IMR-90 (cell line): Measurements from ENCODE around the gene SPARC. TPM values are rescaled to one million over a fixed set of nuclear protein-coding genes. Genes with fewer than 3 reads are reported as not detected.
A peak's percentile ranks its signal among the peaks of the same experiment; 100 is the strongest.

Source experiments
- ATAC-seq: fragments of 200-7000 bp; cut with Tn5 transposase; 2 replicates; pipeline ENCODE4 v1.9.1; 2020; ENCODE audit warnings: low read depth, mild to moderate bottlenecking, moderate library complexity
- BruUV-seq: library from RNA; stranded (reverse); fragments of 400-500 nt; replicated peaks from 2 replicates; lab custom pipeline; 2021; lab: Mats Ljungman, UMichigan
- CTCF ChIA-PET: fragments of 300-600 bp; formaldehyde crosslinking; extraction: SDS; loops from one replicate; lab custom pipeline; 2021; ENCODE audit warnings: antibody characterized with exemption; lab: Yijun Ruan, JAX
- POLR2A ChIA-PET: fragments of 300-600 bp; sonication (Branson Sonifier 250); formaldehyde crosslinking; loops from one replicate; lab custom pipeline; 2022; ENCODE audit warnings: antibody characterized with exemption; ENCODE audit not compliant: unreplicated experiment; lab: Charles Lee
- DNase-seq: peaks from one replicate; pipeline ENCODE4 v3.0.0; 2013
- H2AFZ ChIP-seq: replicated peaks from 2 replicates; pipeline ENCODE3; 2013; ENCODE audit warnings: low read length, mild to moderate bottlenecking; ENCODE audit not compliant: poor library complexity
- H2AK5ac ChIP-seq: 2 replicates; pipeline ENCODE4 v1.6.1; 2013; ENCODE audit warnings: low read depth, low read length, inconsistent platforms
- H2AK9ac ChIP-seq: replicated peaks from 2 replicates; pipeline ENCODE3; 2013; ENCODE audit warnings: mild to moderate bottlenecking, low read depth, low read length, moderate library complexity; ENCODE audit not compliant: poor library complexity
- H2BK120ac ChIP-seq: 2 replicates; pipeline ENCODE4 v1.6.1; 2013; ENCODE audit warnings: low read depth, low read length, inconsistent platforms
- H2BK15ac ChIP-seq: 3 replicates; pipeline ENCODE4 v1.6.1; 2013; ENCODE audit warnings: low read depth, low read length, inconsistent platforms
- H2BK20ac ChIP-seq: 2 replicates; pipeline ENCODE4 v1.6.1; 2013; ENCODE audit warnings: low read depth, mild to moderate bottlenecking, inconsistent platforms, low read length, moderate library complexity
- H2BK5ac ChIP-seq: 2 replicates; pipeline ENCODE4 v1.6.1; 2013; ENCODE audit warnings: mild to moderate bottlenecking, low read depth, low read length, inconsistent platforms; ENCODE audit not compliant: poor library complexity, severe bottlenecking
- H3K14ac ChIP-seq: replicated peaks from 2 replicates; pipeline ENCODE4 v1.6.1; 2013; ENCODE audit warnings: low read depth, low read length, inconsistent platforms
- H3K18ac ChIP-seq: 2 replicates; pipeline ENCODE4 v1.6.1; 2013; ENCODE audit warnings: low read depth, low read length, control low read depth
- H3K23ac ChIP-seq: 2 replicates; pipeline ENCODE4 v1.6.1; 2013; ENCODE audit warnings: low read depth, low read length, inconsistent platforms
- H3K27ac ChIP-seq: 2 replicates; pipeline ENCODE4 v1.5.1; 2013; ENCODE audit warnings: mild to moderate bottlenecking, control low read depth, low read length; ENCODE audit not compliant: insufficient read depth
- H3K27me3 ChIP-seq: 2 replicates; pipeline ENCODE4 v1.6.1; 2013; ENCODE audit warnings: low read length; ENCODE audit not compliant: control insufficient read depth, insufficient read depth
- H3K36me3 ChIP-seq: 2 replicates; pipeline ENCODE4 v1.6.1; 2013; ENCODE audit warnings: low read length, mixed read lengths; ENCODE audit not compliant: control insufficient read depth, insufficient read depth
- H3K4ac ChIP-seq: 2 replicates; pipeline ENCODE4 v1.6.1; 2013; ENCODE audit warnings: low read depth, low read length, inconsistent platforms
- H3K4me1 ChIP-seq: 2 replicates; pipeline ENCODE4 v1.6.1; 2013; ENCODE audit warnings: low read length, mixed read lengths; ENCODE audit not compliant: control insufficient read depth, insufficient read depth
- H3K4me2 ChIP-seq: 2 replicates; pipeline ENCODE4 v1.6.1; 2013; ENCODE audit warnings: low read depth, mild to moderate bottlenecking, control low read depth, low read length, moderate library complexity
- H3K4me3 ChIP-seq: 2 replicates; pipeline ENCODE4 v1.5.1; 2013; ENCODE audit warnings: low read depth, mild to moderate bottlenecking, control low read depth, low read length, moderate library complexity; ENCODE audit not compliant: insufficient read depth
- H3K56ac ChIP-seq: 2 replicates; pipeline ENCODE4 v1.6.1; 2013; ENCODE audit warnings: low read length, inconsistent platforms; ENCODE audit not compliant: insufficient read depth; ENCODE audit errors: extremely low read depth
- H3K79me1 ChIP-seq, 2 experiments: 2 replicates each; pipeline ENCODE4 v1.6.1; 2013; ENCODE audit warnings: low read length in 2 of 2, inconsistent platforms in 1 of 2, low read depth in 1 of 2
- H3K9ac ChIP-seq: 2 replicates; pipeline ENCODE4 v1.6.1; 2013; ENCODE audit warnings: low read depth, low read length, control low read depth
- H3K9me1 ChIP-seq: 2 replicates; pipeline ENCODE4 v1.6.1; 2013; ENCODE audit warnings: low read length, inconsistent platforms; ENCODE audit not compliant: insufficient read depth
- H3K9me3 ChIP-seq: 2 replicates; pipeline ENCODE4 v1.6.1; 2013; ENCODE audit warnings: low read length; ENCODE audit not compliant: control insufficient read depth, insufficient read depth
- H4K20me1 ChIP-seq: 2 replicates; pipeline ENCODE4 v1.6.1; 2013; ENCODE audit warnings: low read length, inconsistent platforms; ENCODE audit not compliant: insufficient read depth
- H4K5ac ChIP-seq: 2 replicates; pipeline ENCODE4 v1.6.1; 2013; ENCODE audit warnings: mild to moderate bottlenecking, low read depth, low read length, control low read depth
- H4K8ac ChIP-seq, 2 experiments: 2 replicates each; pipeline ENCODE4 v1.6.1; 2013; ENCODE audit warnings: low read depth in 2 of 2, low read length in 2 of 2, control low read depth in 1 of 2, inconsistent platforms in 1 of 2
- H4K91ac ChIP-seq: 2 replicates; pipeline ENCODE4 v1.6.1; 2013; ENCODE audit warnings: low read depth, low read length, inconsistent platforms; ENCODE audit not compliant: insufficient read depth
- BHLHE40 ChIP-seq: fragments of 150-350 bp; IDR thresholded peaks from 2 replicates; pipeline ENCODE4 v1.6.1; 2016; ENCODE audit warnings: mild to moderate bottlenecking, low read depth, low read length
- CEBPB ChIP-seq: IDR thresholded peaks from 2 replicates; pipeline ENCODE4 v1.6.1; 2012; ENCODE audit warnings: low read depth, low read length, improper control_type of control experiment
- CHD1 ChIP-seq: IDR thresholded peaks from 2 replicates; pipeline ENCODE4 v1.6.1; 2012; ENCODE audit warnings: low read depth, low read length, improper control_type of control experiment
- CTCF ChIP-seq: conservative IDR thresholded peaks from 2 replicates; pipeline ENCODE4 v1.5.1; 2012; ENCODE audit warnings: mild to moderate bottlenecking, low read depth, low read length, improper control_type of control experiment
- ELK1 ChIP-seq: fragments of 150-350 bp; IDR thresholded peaks from 2 replicates; pipeline ENCODE4 v1.6.1; 2016; ENCODE audit warnings: low read depth, mild to moderate bottlenecking, low read length, moderate library complexity, borderline replicate concordance
- FOS ChIP-seq: fragments of 150-350 bp; IDR thresholded peaks from 2 replicates; pipeline ENCODE4 v1.6.1; 2016; ENCODE audit warnings: low read depth, low read length
- MAFK ChIP-seq: IDR thresholded peaks from 2 replicates; pipeline ENCODE4 v1.6.1; 2012; ENCODE audit warnings: low read depth, low read length, improper control_type of control experiment
- MAZ ChIP-seq: IDR thresholded peaks from 2 replicates; pipeline ENCODE4 v1.6.1; 2012; ENCODE audit warnings: low read depth, mild to moderate bottlenecking, low read length, improper control_type of control experiment, moderate library complexity, borderline replicate concordance
- MXI1 ChIP-seq: IDR thresholded peaks from 2 replicates; pipeline ENCODE4 v1.6.1; 2012; ENCODE audit warnings: low read depth, mild to moderate bottlenecking, low read length, moderate library complexity, borderline replicate concordance
- NFE2L2 ChIP-seq: fragments of 150-350 bp; IDR thresholded peaks from 2 replicates; pipeline ENCODE4 v1.6.1; 2016; ENCODE audit warnings: low read depth, mild to moderate bottlenecking, low read length
- POLR2A ChIP-seq: IDR thresholded peaks from 2 replicates; pipeline ENCODE4 v1.6.1; 2012; ENCODE audit warnings: mild to moderate bottlenecking, low read depth, low read length
- RAD21 ChIP-seq: IDR thresholded peaks from 2 replicates; pipeline ENCODE4 v1.6.1; 2012; ENCODE audit warnings: low read length, improper control_type of control experiment
- RCOR1 ChIP-seq: IDR thresholded peaks from 2 replicates; pipeline ENCODE4 v1.6.1; 2012; ENCODE audit warnings: mild to moderate bottlenecking, low read length, improper control_type of control experiment; ENCODE audit not compliant: insufficient replicate concordance
- RFX5 ChIP-seq: IDR thresholded peaks from 2 replicates; pipeline ENCODE4 v1.8.0; 2012; ENCODE audit warnings: low read depth, mild to moderate bottlenecking, low read length, moderate library complexity
- SMC3 ChIP-seq: fragments of 150-350 bp; IDR thresholded peaks from 2 replicates; pipeline ENCODE4 v1.6.1; 2016; ENCODE audit warnings: low read depth, mild to moderate bottlenecking, antibody characterized with exemption, low read length, moderate library complexity
- USF2 ChIP-seq: fragments of 150-350 bp; IDR thresholded peaks from 2 replicates; pipeline ENCODE4 v1.6.1; 2017; ENCODE audit warnings: mild to moderate bottlenecking, antibody characterized with exemption, low read length, low read depth
- WGBS, 2 experiments: methylation state at CpG; one replicate each; pipeline versions ENCODE4 v1.1.5 to v1.1.7; 2013; ENCODE audit warnings: missing lambda C conversion rate in 2 of 2; ENCODE audit not compliant: insufficient read length in 1 of 2; ENCODE audit errors: extremely low coverage in 2 of 2; 5-methylcytosine and 5-hydroxymethylcytosine counted together
- dilution Hi-C: fragments of 300-500 bp; cut with HindIII; formaldehyde crosslinking; loops from one replicate; pipeline ENCODE4 v1.14.3; 2018; ENCODE audit warnings: low sequenced_read_pairs; ENCODE audit not compliant: unreplicated experiment
- in situ Hi-C: fragments of 300-500 bp; cut with MboI; formaldehyde crosslinking; loops from 3 replicates; pipeline ENCODE4 v1.14.3; 2019; ENCODE audit warnings: low sequenced_read_pairs, inconsistent platforms, mixed read lengths
- intact Hi-C: fragments of 100-400 bp; cut with micrococcal nuclease; formaldehyde crosslinking; loops from 2 replicates; pipeline ENCODE4 v1.10.0; 2022
- polyA plus RNA-seq, 3 experiments: library from polyadenylated mRNA; depleted of rRNA; stranded (reverse); fragments of >200 nt; gene quantifications; 2 replicates each; pipeline ENCODE4 v1.2.3, GENCODE V29; 2012; ENCODE audit warnings: low replicate concordance in 1 of 3
- total RNA-seq: library from RNA; depleted of rRNA; stranded (reverse); fragments of >200 nt; gene quantifications from 2 replicates; pipeline ENCODE4 v1.2.3, GENCODE V29; 2012

SPARC gene
- total and polyA plus RNA-seq, 2 of the 4 experiments (the other 2 are of a cell fraction): 1,186 to 4,692 TPM

- intact Hi-C loops: no loop called here
- H3K9me3 ChIP-seq: no peaks in the 10 kb centered on the region
- no peak overlapping the region for H3K23ac ChIP-seq
- no peak overlapping the region for H3K4me3 ChIP-seq
- H2BK120ac ChIP-seq: no peak overlapping the region
- H2AK9ac ChIP-seq: no peak overlapping the region
- ChIA-PET CTCF (no interaction called here), POLR2A (interaction anchor here (0.7 kb wide), 1 partner anchor 135 kb away, joined by 5 read pairs; no protein-coding TSS in a partner anchor)
- H3K27ac ChIP-seq: no peak overlapping the region
- H2BK5ac ChIP-seq: no peak overlapping the region
- H3K4me2 ChIP-seq: no peak overlapping the region
- H4K91ac ChIP-seq: no peak overlapping the region
- H3K56ac ChIP-seq: no peak overlapping the region
- in situ Hi-C loops: loop anchor here (10.0 kb wide), 1 partner anchor 193 kb away; no protein-coding TSS in a partner anchor
- DNase-seq (no peak), ATAC-seq (peak; percentile 18; the same call in 1 of the 2 replicates)
- H3K79me1 ChIP-seq: no peaks in the 10 kb centered on the region
- no peaks in the 10 kb centered on the region for H4K20me1 ChIP-seq
- no CpG with 5 or more reads among the region's 7 CpGs for WGBS, 2 experiments
- no peak overlapping the region for H4K5ac ChIP-seq
- H2BK20ac ChIP-seq: no peak overlapping the region
- dilution Hi-C loops: no loop called here
- no peak overlapping the region for H3K18ac ChIP-seq
- peak overlapping the region; percentile 14 for H2AFZ ChIP-seq
- H3K27me3 ChIP-seq: peaks cover 8% of the 10 kb centered on the region
- BruUV-seq: no TSS peak
- H3K4ac ChIP-seq: no peak overlapping the region
- no peaks in the 10 kb centered on the region for H3K36me3 ChIP-seq
- H4K8ac ChIP-seq: no peak overlapping the region
- H3K14ac ChIP-seq: no peak overlapping the region
- H3K4me1 ChIP-seq: no peaks in the 10 kb centered on the region
- H2BK15ac ChIP-seq: no peak overlapping the region
- TF ChIP-seq NFE2L2: no peak
- TF ChIP-seq USF2: no peak
- no peak for TF ChIP-seq CTCF
- no peak for TF ChIP-seq MAZ
- no peak for TF ChIP-seq BHLHE40
- no peak for TF ChIP-seq MXI1
- no peak for TF ChIP-seq SMC3
- no peak for TF ChIP-seq RAD21
- no peak for TF ChIP-seq CHD1
- TF ChIP-seq MAFK: no peak
- TF ChIP-seq RCOR1: no peak
- TF ChIP-seq POLR2A: no peak
- TF ChIP-seq ELK1: no peak
- TF ChIP-seq FOS: no peak
- TF ChIP-seq RFX5: no peak
- TF ChIP-seq CEBPB: no peak
- H3K9ac ChIP-seq: no peak overlapping the region
- H3K9me1 ChIP-seq: no peaks in the 10 kb centered on the region
- no peak overlapping the region for H2AK5ac ChIP-seq
Measured at GRCh38 chr5:151628112-151628823, 58.4 kb downstream of the SPARC start.
